ENCODE measurements around the gene ASCL2. TPM values are rescaled to one million over a fixed set of nuclear protein-coding genes. Genes with fewer than 3 reads are reported as not detected.
"Not testable (repeated sequence)": the region's sequence is repeated elsewhere in the genome, so short reads cannot be mapped to it uniquely, and the experiment has no call there.

The ASCL2 gene
- total and polyA plus RNA-seq, 8 donors = 0.24 to 7.0 (median 0.95) TPM

DNA sequence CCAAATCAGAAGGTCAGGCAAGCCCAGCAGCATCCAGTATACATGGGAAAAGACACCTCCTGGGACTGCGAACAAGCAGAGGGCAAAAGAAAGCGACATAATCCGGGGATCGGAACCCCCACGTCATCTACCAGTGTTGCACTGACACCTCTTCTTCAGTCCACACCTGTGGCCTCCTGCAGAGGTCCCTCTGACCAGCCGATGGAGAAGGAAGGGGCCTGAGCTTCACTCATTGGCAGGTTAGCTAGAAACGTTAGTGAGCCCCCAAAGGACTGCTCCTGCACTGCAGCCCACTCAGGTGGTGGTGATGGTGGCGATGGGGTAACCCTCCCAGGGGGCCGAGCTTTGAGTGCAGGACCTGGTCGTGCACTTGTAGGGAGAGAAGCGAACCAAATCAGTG, 22.1 kb downstream of the ASCL2 start:
- Histone ChIP-seq H3K36me3 (no peaks in the 10 kb centered on the region), H3K4me1 (no peaks in the 10 kb centered on the region), H3K27ac (no peak overlapping the region), H3K27me3 (no peaks in the 10 kb centered on the region), H3K9me3 (no peaks in the 10 kb centered on the region), H3K4me3 (no peak overlapping the region)
- no peak for FAIRE-seq
- DNase-seq = no peak
- intact Hi-C loops (cut with DNase I) = no loop called here
- no peak for ATAC-seq
- WGBS, 2 donors = 74 to 80% methylated on average over 11 of the region's 11 CpGs
- TF ChIP-seq, protein P1, sequence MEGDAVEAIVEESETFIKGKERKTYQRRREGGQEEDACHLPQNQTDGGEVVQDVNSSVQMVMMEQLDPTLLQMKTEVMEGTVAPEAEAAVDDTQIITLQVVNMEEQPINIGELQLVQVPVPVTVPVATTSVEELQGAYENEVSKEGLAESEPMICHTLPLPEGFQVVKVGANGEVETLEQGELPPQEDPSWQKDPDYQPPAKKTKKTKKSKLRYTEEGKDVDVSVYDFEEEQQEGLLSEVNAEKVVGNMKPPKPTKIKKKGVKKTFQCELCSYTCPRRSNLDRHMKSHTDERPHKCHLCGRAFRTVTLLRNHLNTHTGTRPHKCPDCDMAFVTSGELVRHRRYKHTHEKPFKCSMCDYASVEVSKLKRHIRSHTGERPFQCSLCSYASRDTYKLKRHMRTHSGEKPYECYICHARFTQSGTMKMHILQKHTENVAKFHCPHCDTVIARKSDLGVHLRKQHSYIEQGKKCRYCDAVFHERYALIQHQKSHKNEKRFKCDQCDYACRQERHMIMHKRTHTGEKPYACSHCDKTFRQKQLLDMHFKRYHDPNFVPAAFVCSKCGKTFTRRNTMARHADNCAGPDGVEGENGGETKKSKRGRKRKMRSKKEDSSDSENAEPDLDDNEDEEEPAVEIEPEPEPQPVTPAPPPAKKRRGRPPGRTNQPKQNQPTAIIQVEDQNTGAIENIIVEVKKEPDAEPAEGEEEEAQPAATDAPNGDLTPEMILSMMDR (IDR thresholded peaks at IDR 0.05) = no peak

GRCh38 chr11:2247496-2247895, 22.9 kb downstream of the ASCL2 start:
- H3K36me3 ChIP-seq = no peaks in the 10 kb centered on the region
- TF ChIP-seq, protein P1 (IDR thresholded peaks at IDR 0.05) = no peak
- H3K27ac ChIP-seq = no peak overlapping the region
- no peaks in the 10 kb centered on the region for H3K4me1 ChIP-seq
- 73 to 80% methylated on average over 7 of the region's 7 CpGs for WGBS, 2 donors
- FAIRE-seq = no peak
- DNase-seq = no peak
- intact Hi-C loops (cut with DNase I) = no loop called here
- H3K27me3 ChIP-seq = no peaks in the 10 kb centered on the region
- H3K9me3 ChIP-seq = no peaks in the 10 kb centered on the region
- ATAC-seq = no peak
- no peak overlapping the region for H3K4me3 ChIP-seq

DNA sequence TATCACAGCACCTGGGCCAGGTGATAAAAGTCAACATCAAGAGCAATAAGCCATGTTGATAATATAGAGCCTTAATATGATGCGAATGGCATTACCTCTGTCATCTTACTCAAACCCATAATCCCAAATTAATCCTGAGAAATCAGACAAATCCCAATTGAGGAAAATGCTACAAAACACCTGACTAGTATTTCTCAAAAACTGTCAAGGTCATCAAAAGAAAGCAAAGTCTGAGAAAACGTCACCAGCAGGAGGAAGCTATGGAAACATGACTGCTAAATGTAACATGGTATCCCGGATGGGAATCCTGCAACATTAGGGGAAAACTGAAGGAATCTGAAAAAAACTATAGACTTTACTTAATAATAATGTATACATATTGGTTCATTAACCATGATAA, 29.6 kb downstream of the ASCL2 start:
- Histone ChIP-seq H3K27ac (no peak overlapping the region), H3K4me1 (no peaks in the 10 kb centered on the region), H3K4me3 (no peak overlapping the region), H3K36me3 (no peaks in the 10 kb centered on the region), H3K9me3 (peaks cover 0 to 3% (median 0%) of the 10 kb centered on the region in 4 donors), H3K27me3 (no peaks in the 10 kb centered on the region)
- DNase-seq (no peak), FAIRE-seq (no peak), ATAC-seq (no peak)
- TF ChIP-seq, protein P1 (IDR thresholded peaks at IDR 0.05) = no peak
- intact Hi-C loops (cut with DNase I) = no loop called here
- WGBS, 2 donors = 46 to 56% methylated on average over 3 of the region's 3 CpGs

GRCh38 chr11:2237457-2238238, 32.7 kb downstream of the ASCL2 start:
- WGBS, 2 donors = 84 to 90% methylated on average over 22 of the region's 22 CpGs

GRCh38 chr11:2236381-2237134, 33.8 kb downstream of the ASCL2 start:
- H3K27ac ChIP-seq; H3K27me3 ChIP-seq; intact Hi-C loops (cut with DNase I); DNase-seq; ATAC-seq; H3K36me3 ChIP-seq; H3K4me3 ChIP-seq; H3K9me3 ChIP-seq; H3K4me1 ChIP-seq; FAIRE-seq: not testable (repeated sequence)
- 76 to 80% methylated on average over 23 of the region's 23 CpGs for WGBS, 2 donors

More at GRCh38 chr11:2237457-2238238, 32.7 kb downstream of the ASCL2 start:
- H3K4me1 ChIP-seq = no peaks in the 10 kb centered on the region
- H3K9me3 ChIP-seq = peaks cover 0 to 3% (median 0%) of the 10 kb centered on the region in 4 donors
- no peaks in the 10 kb centered on the region for H3K36me3 ChIP-seq
- H3K4me3 ChIP-seq = no peak overlapping the region
- no peak for DNase-seq
- no peak overlapping the region for H3K27ac ChIP-seq
- H3K27me3 ChIP-seq = no peaks in the 10 kb centered on the region
- TF ChIP-seq, protein P1 (IDR thresholded peaks at IDR 0.05) = no peak
- ATAC-seq = no peak
- no peak for FAIRE-seq
- intact Hi-C loops (cut with DNase I) = no loop called here

All from pancreas (tissue), 10 donors.